HL-60/S4 treated with retinoic acid at 250 ng/mL for 4 days and 3 days (cell line): Measurements from ENCODE around the gene MT1H.

ENCODE experiments used
- in situ Hi-C: fragments of 300-500 bp; cut with MboI; formaldehyde crosslinking; loops from 2 replicates; pipeline ENCODE4 v1.7.0; 2022; ENCODE audit warnings: low sequenced_read_pairs

MT1H gene

GRCh38 chr16:56635441-56635967 lies 34.1 kb upstream of the MT1H start:
- in situ Hi-C loops, result no loop called here

GRCh38 chr16:56636616-56637413 lies 32.8 kb upstream of the MT1H start:
- in situ Hi-C loops, result no loop called here

- in situ Hi-C loops, result no loop called here
Observed at GRCh38 chr16:56637814-56638750, 31.5 kb upstream of the MT1H start, which contains the start of gene MT1A. TSS of gene MT1A (plus strand) at chr16:56638666. CDS start at chr16:56638739, 73 bp downstream.

GRCh38 chr16:56639045-56639444 lies 30.6 kb upstream of the MT1H start:
- in situ Hi-C loops, result no loop called here

- in situ Hi-C loops, result no loop called here
Observed at GRCh38 chr16:56640076-56640475, 29.5 kb upstream of the MT1H start.

GRCh38 chr16:56641166-56641565 lies 28.4 kb upstream of the MT1H start:
- in situ Hi-C loops, result no loop called here

GRCh38 chr16:56643080-56643778 lies 26.4 kb upstream of the MT1H start:
- in situ Hi-C loops, result no loop called here

- in situ Hi-C loops, result no loop called here
Observed at GRCh38 chr16:56643833-56644232, 25.8 kb upstream of the MT1H start.

GRCh38 chr16:56645311-56645710 lies 24.3 kb upstream of the MT1H start:
- in situ Hi-C loops, result no loop called here

GRCh38 chr16:56645838-56646237 lies 23.8 kb upstream of the MT1H start:
- in situ Hi-C loops, result no loop called here

- in situ Hi-C loops, result no loop called here
Observed at GRCh38 chr16:56647641-56648431, 21.8 kb upstream of the MT1H start.

- in situ Hi-C loops, result no loop called here
Observed at GRCh38 chr16:56649271-56649670, 20.3 kb upstream of the MT1H start.

GRCh38 chr16:56649820-56650219 lies 19.8 kb upstream of the MT1H start:
- in situ Hi-C loops, result no loop called here

GRCh38 chr16:56651586-56651985 lies 18.0 kb upstream of the MT1H start, which contains the start of gene MT1B:
TSS of gene MT1B (plus strand) at chr16:56651886. CDS start at chr16:56651954, 68 bp downstream.
- in situ Hi-C loops, result no loop called here

- in situ Hi-C loops, result no loop called here
Observed at GRCh38 chr16:56652600-56652999, 17.0 kb upstream of the MT1H start.

GRCh38 chr16:56653218-56653617 lies 16.4 kb upstream of the MT1H start:
- in situ Hi-C loops, result no loop called here

- in situ Hi-C loops, result no loop called here
Observed at GRCh38 chr16:56657555-56658326, 11.9 kb upstream of the MT1H start, which contains the start of gene MT1F. TSS of gene MT1F (plus strand) at chr16:56657959. CDS start at chr16:56658059, 100 bp downstream.

- in situ Hi-C loops, result no loop called here
Observed at GRCh38 chr16:56658327-56658875, 11.2 kb upstream of the MT1H start.
